OCI-LY3 (cell line): ENCODE data around the gene FRMPD4.
A peak's percentile ranks its signal among the peaks of the same experiment; 100 is the strongest.

Source experiments
- H2AFZ ChIP-seq: fragments of 200-600, 300-600 bp; shearing (Covaris generic); 2 replicates; pipeline ENCODE4 v1.6.0; 2014; ENCODE audit warnings: antibody characterized with exemption, low read depth, low read length
- H3K27ac ChIP-seq: fragments of 200-600, 300-600 bp; sonication (generic); 2 replicates; pipeline ENCODE4 v1.5.1; 2014; ENCODE audit warnings: mild to moderate bottlenecking, low read length, moderate library complexity, mixed read lengths
- H3K27me3 ChIP-seq: fragments of 200-600, 300-600 bp; sonication (generic); 2 replicates; pipeline ENCODE4 v1.6.1; 2014; ENCODE audit warnings: low read depth, low read length, mixed read lengths
- H3K36me3 ChIP-seq: fragments of 200-600, 300-600 bp; sonication (generic); replicated peaks from 2 replicates; pipeline ENCODE3; 2014; ENCODE audit warnings: low read depth, low read length, mixed read lengths
- H3K4me1 ChIP-seq: fragments of 300-600, 200-600 bp; sonication (generic); 2 replicates; pipeline ENCODE4 v1.6.1; 2014; ENCODE audit warnings: low read length, mixed read lengths
- H3K4me2 ChIP-seq: fragments of 200-600, 300-600 bp; sonication (generic); 2 replicates; pipeline ENCODE4 v1.6.1; 2014; ENCODE audit warnings: low read length, mixed read lengths
- H3K4me3 ChIP-seq: fragments of 300-600, 200-600 bp; sonication (generic); 2 replicates; pipeline ENCODE4 v1.5.1; 2014; ENCODE audit warnings: antibody characterized with exemption, mild to moderate bottlenecking, low read length, moderate library complexity
- H3K79me2 ChIP-seq: fragments of 300-600, 200-600 bp; shearing (Covaris generic); 2 replicates; pipeline ENCODE4 v1.6.1; 2014; ENCODE audit warnings: mild to moderate bottlenecking, low read length, mixed read lengths
- H3K9ac ChIP-seq: fragments of 300-600, 200-600 bp; shearing (Covaris generic); 2 replicates; pipeline ENCODE4 v1.6.0; 2014; ENCODE audit warnings: mild to moderate bottlenecking, low read length, moderate library complexity
- H3K9me3 ChIP-seq: fragments of 200-600, 300-600 bp; shearing (Covaris generic); 2 replicates; pipeline ENCODE4 v1.6.1; 2014; ENCODE audit warnings: low read length, mixed read lengths; ENCODE audit not compliant: insufficient read depth
- H4K20me1 ChIP-seq: fragments of 200-600, 300-600 bp; sonication (generic); 2 replicates; pipeline ENCODE4 v1.6.1; 2016; ENCODE audit warnings: low read length, mixed read lengths; ENCODE audit not compliant: insufficient read depth
- CTCF ChIP-seq: fragments of 200-600, 300-600 bp; sonication (generic); IDR thresholded peaks from 2 replicates; pipeline ENCODE4 v1.5.1; 2014; ENCODE audit warnings: antibody characterized with exemption, low read length, low read depth
- EZH2phosphoT487 ChIP-seq: fragments of 200-600 bp; shearing (Covaris generic); IDR thresholded peaks from 2 replicates; pipeline ENCODE4 v1.6.1; 2018; ENCODE audit warnings: antibody characterized with exemption, mixed run types, low read depth

FRMPD4 gene

GRCh38 chrX:12263211-12263610 is 124.9 kb downstream of the FRMPD4 start:
- TF ChIP-seq EZH2phosphoT487 (no peak), CTCF (no peak)
- Histone ChIP-seq H3K9ac (no peak overlapping the region), H3K4me2 (no peak overlapping the region), H2AFZ (no peak overlapping the region), H3K9me3 (no peaks in the 10 kb centered on the region), H3K4me1 (peaks cover 6% of the 10 kb centered on the region), H3K4me3 (no peak overlapping the region), H3K27me3 (no peaks in the 10 kb centered on the region), H4K20me1 (no peaks in the 10 kb centered on the region), H3K36me3 (no peaks in the 10 kb centered on the region), H3K27ac (no peak overlapping the region), H3K79me2 (no peaks in the 10 kb centered on the region)

- TF ChIP-seq CTCF, result peak; percentile 45
- no peak for TF ChIP-seq EZH2phosphoT487
Measured at GRCh38 chrX:12269484-12269883, 131.2 kb downstream of the FRMPD4 start.

GRCh38 chrX:12278151-12278550 is 139.9 kb downstream of the FRMPD4 start:
- Histone ChIP-seq H3K9me3 (no peaks in the 10 kb centered on the region), H2AFZ (no peak overlapping the region)
- TF ChIP-seq CTCF, result no peak
- TF ChIP-seq EZH2phosphoT487, result no peak

More at GRCh38 chrX:12269484-12269883, 131.2 kb downstream of the FRMPD4 start:
- Histone ChIP-seq H3K79me2 (no peaks in the 10 kb centered on the region), H4K20me1 (no peaks in the 10 kb centered on the region), H3K27me3 (no peaks in the 10 kb centered on the region), H3K4me1 (peaks cover 6% of the 10 kb centered on the region), H3K9ac (no peak overlapping the region), H3K4me3 (no peak overlapping the region), H3K4me2 (no peak overlapping the region), H3K27ac (no peak overlapping the region), H3K9me3 (no peaks in the 10 kb centered on the region), H2AFZ (no peak overlapping the region), H3K36me3 (no peaks in the 10 kb centered on the region)

GRCh38 chrX:12282991-12283390 is 144.7 kb downstream of the FRMPD4 start:
- H3K27me3 ChIP-seq, result no peaks in the 10 kb centered on the region
- no peak overlapping the region for H3K4me3 ChIP-seq
- no peaks in the 10 kb centered on the region for H3K36me3 ChIP-seq
- H3K79me2 ChIP-seq, result no peaks in the 10 kb centered on the region
- no peaks in the 10 kb centered on the region for H3K9me3 ChIP-seq
- no peak overlapping the region for H3K9ac ChIP-seq
- no peak for TF ChIP-seq CTCF
- no peak for TF ChIP-seq EZH2phosphoT487
- no peak overlapping the region for H2AFZ ChIP-seq
- H3K4me2 ChIP-seq, result no peak overlapping the region
- no peak overlapping the region for H3K27ac ChIP-seq
- H4K20me1 ChIP-seq, result no peaks in the 10 kb centered on the region
- no peaks in the 10 kb centered on the region; the same call in 1 of the 2 replicates for H3K4me1 ChIP-seq

More at GRCh38 chrX:12278151-12278550, 139.9 kb downstream of the FRMPD4 start:
- H3K4me3 ChIP-seq, result no peak overlapping the region
- H3K36me3 ChIP-seq, result no peaks in the 10 kb centered on the region
- no peak overlapping the region for H3K4me2 ChIP-seq
- no peaks in the 10 kb centered on the region for H3K4me1 ChIP-seq
- no peaks in the 10 kb centered on the region for H4K20me1 ChIP-seq
- H3K9ac ChIP-seq, result no peak overlapping the region
- H3K27me3 ChIP-seq, result no peaks in the 10 kb centered on the region
- H3K79me2 ChIP-seq, result no peaks in the 10 kb centered on the region
- H3K27ac ChIP-seq, result no peak overlapping the region
